ENCODE measurements around the gene IL32.
"Not testable (repeated sequence)": the region's sequence is repeated elsewhere in the genome, so short reads cannot be mapped to it uniquely, and the experiment has no call there.

DNA sequence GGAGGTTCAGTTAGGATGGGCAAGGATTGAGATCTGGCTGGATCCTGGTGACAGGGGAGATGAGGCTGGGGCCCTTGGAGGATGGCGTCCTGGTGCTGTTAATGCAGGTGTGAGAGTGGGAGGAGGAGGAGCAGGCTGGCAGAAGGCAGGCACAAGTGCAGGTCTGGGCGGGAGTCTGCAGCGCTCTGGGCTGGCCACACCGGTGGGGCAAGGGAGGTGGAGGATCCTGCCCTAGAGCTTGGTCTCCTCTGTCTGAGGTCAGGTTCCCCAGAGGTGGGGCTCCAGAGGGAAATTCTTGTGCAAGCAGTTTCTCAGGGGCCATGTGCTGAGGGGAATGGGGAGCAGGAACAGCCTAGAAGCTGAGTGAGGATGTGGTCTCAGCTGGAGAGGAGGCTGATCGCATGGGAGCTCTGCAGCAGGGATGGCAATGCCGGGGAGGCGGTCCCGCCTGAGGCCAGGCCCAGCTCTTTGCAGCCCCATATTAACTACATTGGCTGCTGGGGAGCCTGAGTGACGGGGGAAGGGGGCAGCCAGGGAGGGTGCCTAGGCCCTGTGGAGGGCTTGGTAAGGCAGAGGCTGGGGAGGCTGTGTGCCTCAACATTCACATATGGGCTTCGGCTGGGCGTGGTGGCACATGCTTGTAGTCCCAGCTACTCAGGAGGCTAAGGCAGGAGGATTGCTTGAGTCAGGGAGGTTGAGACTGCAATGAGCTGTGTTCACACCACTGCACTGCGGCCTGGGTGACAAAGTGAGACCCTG lies 12.7 kb upstream of the IL32 start:
- not testable (repeated sequence) for TF ChIP-seq CTCF (conservative IDR thresholded peaks at IDR 0.05; ENCODE audit: low read depth, low read length); MXI1 (IDR thresholded peaks at IDR 0.05; ENCODE audit: borderline replicate concordance, low read depth, low read length); CEBPB (IDR thresholded peaks at IDR 0.05; ENCODE audit: low read depth, low read length)
- TF ChIP-seq, protein P1, sequence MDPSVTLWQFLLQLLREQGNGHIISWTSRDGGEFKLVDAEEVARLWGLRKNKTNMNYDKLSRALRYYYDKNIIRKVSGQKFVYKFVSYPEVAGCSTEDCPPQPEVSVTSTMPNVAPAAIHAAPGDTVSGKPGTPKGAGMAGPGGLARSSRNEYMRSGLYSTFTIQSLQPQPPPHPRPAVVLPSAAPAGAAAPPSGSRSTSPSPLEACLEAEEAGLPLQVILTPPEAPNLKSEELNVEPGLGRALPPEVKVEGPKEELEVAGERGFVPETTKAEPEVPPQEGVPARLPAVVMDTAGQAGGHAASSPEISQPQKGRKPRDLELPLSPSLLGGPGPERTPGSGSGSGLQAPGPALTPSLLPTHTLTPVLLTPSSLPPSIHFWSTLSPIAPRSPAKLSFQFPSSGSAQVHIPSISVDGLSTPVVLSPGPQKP (IDR thresholded peaks at IDR 0.05; ENCODE audit: borderline replicate concordance, low read depth, low read length), result not testable (repeated sequence)

All from IMR-90 (cell line).